Anterior cingulate cortex (tissue), 58 donors: Measurements from ENCODE around the gene CCR6.
"Not testable (repeated sequence)": the region's sequence is repeated elsewhere in the genome, so short reads cannot be mapped to it uniquely, and the experiment has no call there.

Source experiments
- DNase-seq, 58 donors: peaks; one replicate each; lab custom pipeline; 2025; lab: John Stamatoyannopoulos, UW

The CCR6 gene

GRCh38 chr6:167164261-167164660 is 41.4 kb downstream of the CCR6 start:
- DNase-seq = no peak

- DNase-seq = no peak
Measured at GRCh38 chr6:167165858-167166471, 43.1 kb downstream of the CCR6 start.

GRCh38 chr6:167167699-167168098 is 44.8 kb downstream of the CCR6 start:
- not testable (repeated sequence) for DNase-seq

GRCh38 chr6:167168296-167168695 is 45.4 kb downstream of the CCR6 start:
- DNase-seq = not testable (repeated sequence)

GRCh38 chr6:167169867-167170266 is 47.0 kb downstream of the CCR6 start:
- DNase-seq = not testable (repeated sequence)

- DNase-seq = not testable (repeated sequence)
Measured at GRCh38 chr6:167171300-167171699, 48.4 kb downstream of the CCR6 start.

GRCh38 chr6:167172011-167172410 is 49.1 kb downstream of the CCR6 start:
- DNase-seq = not testable (repeated sequence)

GRCh38 chr6:167177271-167177670 is 54.4 kb downstream of the CCR6 start:
- DNase-seq = not testable (repeated sequence)

- DNase-seq = not testable (repeated sequence)
Measured at GRCh38 chr6:167178896-167179655, 56.2 kb downstream of the CCR6 start.

- DNase-seq = not testable (repeated sequence)
Measured at GRCh38 chr6:167180086-167180485, 57.2 kb downstream of the CCR6 start.

- not testable (repeated sequence) for DNase-seq
Measured at GRCh38 chr6:167181351-167181750, 58.5 kb downstream of the CCR6 start.

GRCh38 chr6:167182913-167183314 is 60.0 kb downstream of the CCR6 start:
- DNase-seq = not testable (repeated sequence)

GRCh38 chr6:167185101-167185500 is 62.2 kb downstream of the CCR6 start:
- DNase-seq = not testable (repeated sequence)

GRCh38 chr6:167187275-167187674 is 64.4 kb downstream of the CCR6 start:
- not testable (repeated sequence) for DNase-seq
